ENCODE data around the gene AURKB.

GRCh38 chr17:8222630-8223355, 12.4 kb upstream of the AURKB start:
- peak; percentile 77; the same call in 1 of the 2 replicates for TF ChIP-seq POLR2A (IDR thresholded peaks at IDR 0.05; ENCODE audit: low read depth, low read length)
- TF ChIP-seq ELK1 (IDR thresholded peaks at IDR 0.05; ENCODE audit: borderline replicate concordance, low read depth, low read length), result no peak
- TF ChIP-seq CTCF (conservative IDR thresholded peaks at IDR 0.05; ENCODE audit: low read depth, low read length), result no peak
- TF ChIP-seq MAZ (IDR thresholded peaks at IDR 0.05; ENCODE audit: borderline replicate concordance, low read depth, low read length), result no peak
- no peak for TF ChIP-seq RFX5 (IDR thresholded peaks at IDR 0.05; ENCODE audit: low read depth, low read length)
- no peak for TF ChIP-seq RAD21 (IDR thresholded peaks at IDR 0.05; ENCODE audit: low read length)
- peak; percentile 28; the same call in 1 of the 2 replicates for TF ChIP-seq BHLHE40 (IDR thresholded peaks at IDR 0.05; ENCODE audit: low read depth, low read length)
- no peak for TF ChIP-seq MAFK (IDR thresholded peaks at IDR 0.05; ENCODE audit: low read depth, low read length)
- TF ChIP-seq CHD1 (IDR thresholded peaks at IDR 0.05; ENCODE audit: low read depth, low read length), result peak; percentile 55; the same call in 1 of the 2 replicates
- no peak for TF ChIP-seq SMC3 (IDR thresholded peaks at IDR 0.05; ENCODE audit: low read depth, low read length)
- TF ChIP-seq USF2 (IDR thresholded peaks at IDR 0.05; ENCODE audit: low read depth, low read length), result no peak
- TF ChIP-seq MXI1 (IDR thresholded peaks at IDR 0.05; ENCODE audit: borderline replicate concordance, low read depth, low read length), result peak; percentile 39; the same call in 1 of the 2 replicates
